Endothelial cell of umbilical vein (primary cell): ENCODE data around the gene PLK1. TPM values are rescaled to one million over a fixed set of nuclear protein-coding genes. Genes with fewer than 3 reads are reported as not detected.

Source experiments
- BruUV-seq: library from RNA; stranded (reverse); fragments of 400-500 nt; replicated peaks from 2 replicates; lab custom pipeline; 2021; lab: Mats Ljungman, UMichigan
- CTCF ChIA-PET: fragments of 300-600, 350-600 bp; sonication (Branson Sonifier 250); formaldehyde crosslinking; loops from one replicate; lab custom pipeline; 2021; ENCODE audit warnings: antibody characterized with exemption, inconsistent platforms; lab: Charles Lee
- POLR2A ChIA-PET: fragments of 300-600, 350-600 bp; sonication (Branson Sonifier 250); formaldehyde crosslinking; loops from one replicate; lab custom pipeline; 2021; ENCODE audit warnings: antibody characterized with exemption, inconsistent platforms; lab: Charles Lee
- DNase-seq: peaks from one replicate; pipeline ENCODE4 v3.0.0-alpha.2; 2011; ENCODE audit warnings: low read depth, low spot score
- FAIRE-seq: peaks from 2 replicates; lab custom pipeline; 2011; peaks lifted over from hg19 to GRCh38; lab: Jason Lieb, UNC
- H2AFZ ChIP-seq: 2 replicates; pipeline ENCODE4 v1.6.0; 2012; ENCODE audit warnings: low read depth, low read length, control low read depth, inconsistent platforms
- H3K27ac ChIP-seq: 2 replicates; pipeline ENCODE4 v1.5.1; 2011; ENCODE audit warnings: low read depth, mild to moderate bottlenecking, control low read depth, low read length, moderate library complexity; ENCODE audit not compliant: insufficient read depth
- H3K27me3 ChIP-seq, 2 experiments: 2 replicates each; pipeline versions ENCODE4 v1.6.0 to v1.6.1; 2011; ENCODE audit warnings: low read length in 2 of 2, mixed read lengths in 1 of 2; ENCODE audit not compliant: control insufficient read depth in 2 of 2, insufficient read depth in 2 of 2
- H3K36me3 ChIP-seq, 2 experiments: 2 replicates in 1 of 2; 3 replicates in 1 of 2; pipeline ENCODE4 v1.5.1; 2011; ENCODE audit warnings: low read length in 2 of 2, mild to moderate bottlenecking in 1 of 2, moderate library complexity in 1 of 2; ENCODE audit not compliant: control insufficient read depth in 2 of 2, insufficient read depth in 2 of 2; ENCODE audit errors: extremely low read depth in 1 of 2
- H3K4me1 ChIP-seq: 3 replicates; pipeline ENCODE4 v1.5.1; 2011; ENCODE audit warnings: mild to moderate bottlenecking, low read length; ENCODE audit not compliant: control insufficient read depth, insufficient read depth; ENCODE audit errors: extremely low read depth
- H3K4me2 ChIP-seq: 2 replicates; pipeline ENCODE4 v1.6.1; 2011; ENCODE audit warnings: low read length, control low read depth, mixed read lengths; ENCODE audit not compliant: insufficient read depth
- H3K4me3 ChIP-seq, 3 experiments: fragments of 200-600 bp in 1 of 3; sonication (generic), shearing (Covaris generic) in 1 of 3; replicated peaks in 1 of 3; 2 replicates each; pipeline ENCODE4 v1.5.1; 2011 to 2016; ENCODE audit warnings: control low read depth in 3 of 3, low read length in 3 of 3, mild to moderate bottlenecking in 2 of 3, inconsistent platforms in 1 of 3, low read depth in 1 of 3, moderate library complexity in 1 of 3; ENCODE audit not compliant: insufficient read depth in 1 of 3
- H3K79me2 ChIP-seq: 2 replicates; pipeline ENCODE4 v1.6.0; 2012; ENCODE audit warnings: low read length, inconsistent platforms; ENCODE audit not compliant: control insufficient read depth, insufficient read depth
- H3K9ac ChIP-seq: replicated peaks from 2 replicates; pipeline ENCODE3; 2011; ENCODE audit warnings: low read length, control low read depth; ENCODE audit not compliant: insufficient read depth; ENCODE audit errors: extremely low read depth
- H3K9me1 ChIP-seq: replicated peaks from 3 replicates; pipeline ENCODE4 v1.6.0; 2011; ENCODE audit warnings: mild to moderate bottlenecking, low read length; ENCODE audit not compliant: control insufficient read depth, insufficient read depth; ENCODE audit errors: extremely low read depth
- H3K9me3 ChIP-seq: replicated peaks from 2 replicates; pipeline ENCODE4 v1.5.1; 2012; ENCODE audit warnings: low read length, inconsistent platforms; ENCODE audit not compliant: control insufficient read depth, insufficient read depth
- H4K20me1 ChIP-seq: replicated peaks from 2 replicates; pipeline ENCODE3; 2011; ENCODE audit warnings: mild to moderate bottlenecking, low read length; ENCODE audit not compliant: control insufficient read depth, insufficient read depth; ENCODE audit errors: extremely low read depth
- EZH2 ChIP-seq: IDR thresholded peaks from 2 replicates; pipeline ENCODE4 v1.6.1; 2012; ENCODE audit warnings: borderline replicate concordance, low read depth, mild to moderate bottlenecking, moderate library complexity, low read length, inconsistent platforms; ENCODE audit not compliant: severe bottlenecking
- FOS ChIP-seq: IDR thresholded peaks from 2 replicates; pipeline ENCODE4 v1.6.1; 2011; ENCODE audit warnings: mild to moderate bottlenecking, low read length, moderate library complexity, borderline replicate concordance; ENCODE audit not compliant: insufficient read depth
- GATA2 ChIP-seq: IDR thresholded peaks from 2 replicates; pipeline ENCODE4 v1.7.0; 2011; ENCODE audit warnings: low read depth, mild to moderate bottlenecking, moderate library complexity, mixed read lengths, low read length; ENCODE audit not compliant: insufficient read length, insufficient read depth
- JUN ChIP-seq: IDR thresholded peaks from 2 replicates; pipeline ENCODE4 v1.6.1; 2011; ENCODE audit warnings: borderline replicate concordance, low read depth; ENCODE audit not compliant: insufficient read length, insufficient read depth
- MYC ChIP-seq: IDR thresholded peaks from one replicate; pipeline ENCODE4 v1.6.1; 2011; ENCODE audit warnings: mild to moderate bottlenecking, low read depth, low read length
- POLR2A ChIP-seq: IDR thresholded peaks from 2 replicates; pipeline ENCODE4 v1.6.1; 2012; ENCODE audit warnings: low read depth, mild to moderate bottlenecking, control low read depth, low read length
- POLR2AphosphoS5 ChIP-seq: IDR thresholded peaks from 2 replicates; pipeline ENCODE4 v1.6.1; 2012; ENCODE audit warnings: low read depth, mild to moderate bottlenecking, control low read depth, low read length, moderate library complexity; ENCODE audit not compliant: insufficient read depth
- dilution Hi-C: fragments of 300-500 bp; cut with MboI; formaldehyde crosslinking; loops from one replicate; pipeline ENCODE4 v1.15.0; 2019; ENCODE audit warnings: low sequenced_read_pairs; ENCODE audit not compliant: extremely low pct_ligation_motif_present
- intact Hi-C: fragments of 100-400 bp; cut with micrococcal nuclease; formaldehyde crosslinking; loops from one replicate; pipeline ENCODE4 v1.10.0; 2022
- polyA plus RNA-seq, 4 experiments: library from polyadenylated mRNA; depleted of rRNA in 3 of 4; stranded (reverse) in 3 of 4; unstranded in 1 of 4; fragments of >200 nt; gene quantifications; 2 replicates each; pipeline versions ENCODE4 v1.2.1 to v1.2.3, GENCODE V29; 2011 to 2012; ENCODE audit warnings: missing spikeins in 1 of 4
- total RNA-seq: library from RNA; stranded (reverse); gene quantifications from 2 replicates; pipeline ENCODE4 v1.2.3, GENCODE V29; 2021
- TF ChIP-seq, protein P1 (sequence below): IDR thresholded peaks from 2 replicates; pipeline ENCODE4 v1.6.1; 2011; ENCODE audit not compliant: insufficient read depth, insufficient read length
- TF ChIP-seq, protein P2 (sequence below), 2 donors: IDR thresholded peaks; 1 replicate in 1 of 2; 2 replicates in 1 of 2; pipeline ENCODE4 v1.5.1; 2011; ENCODE audit warnings: low read length in 2 of 2, mild to moderate bottlenecking in 2 of 2, moderate library complexity in 2 of 2, control low read depth in 1 of 2, inconsistent platforms in 1 of 2, low read depth in 1 of 2; ENCODE audit not compliant: insufficient read depth in 1 of 2; ENCODE audit errors: extremely low read depth in 1 of 2

PLK1 gene
- total and polyA plus RNA-seq, 2 donors (not counting 3 experiments of a cell fraction or from before 2014, with no cell fraction given): 94.9 to 109 TPM

DNA sequence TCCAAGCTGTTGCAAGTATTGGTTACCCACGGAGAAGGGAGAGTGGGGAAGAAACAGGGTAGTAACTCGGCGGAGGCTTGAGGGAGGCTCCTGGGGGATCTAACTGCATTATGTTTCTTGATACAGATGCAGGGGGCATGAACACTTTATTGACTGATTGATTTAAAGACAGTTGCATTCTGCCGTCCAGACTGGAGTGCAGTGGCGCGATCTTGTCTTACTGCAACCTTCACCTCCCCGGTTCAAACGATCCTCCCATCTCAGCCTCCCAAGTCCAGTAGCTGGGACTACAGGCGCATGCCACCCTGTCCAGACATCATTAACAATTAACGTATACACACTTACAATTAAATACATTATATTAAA lies 49.4 kb downstream of the PLK1 start:
- no peaks in the 10 kb centered on the region for H3K79me2 ChIP-seq
- FAIRE-seq (no peak), DNase-seq (no peak)
- no peak overlapping the region for H3K4me2 ChIP-seq
- H3K9ac ChIP-seq: no peak overlapping the region
- H3K4me1 ChIP-seq: no peaks in the 10 kb centered on the region
- H4K20me1 ChIP-seq: no peaks in the 10 kb centered on the region
- CTCF ChIA-PET: interaction anchor here (0.6 to 2.7 kb wide), 14 partner anchors 8 to 777 kb away, joined by 3 to 21 read pairs (median 6); partner anchors contain the start of genes EARS2, PLK1 and UBFD1
- H3K4me3 ChIP-seq: no peak overlapping the region
- intact Hi-C loops: no loop called here
- no peak overlapping the region for H3K27ac ChIP-seq
- no peaks in the 10 kb centered on the region for H3K9me1 ChIP-seq
- peak overlapping the region; percentile 79 for H2AFZ ChIP-seq
- no peaks in the 10 kb centered on the region for H3K9me3 ChIP-seq
- POLR2A ChIA-PET: no interaction called here
- H3K27me3 ChIP-seq: no peaks in the 10 kb centered on the region
- no peaks in the 10 kb centered on the region for H3K36me3 ChIP-seq
- dilution Hi-C loops: no loop called here
- TF ChIP-seq MYC (no peak), EZH2 (no peak), GATA2 (no peak), JUN (no peak), POLR2A (no peak), FOS (no peak), POLR2AphosphoS5 (no peak)
- TF ChIP-seq, protein P1, sequence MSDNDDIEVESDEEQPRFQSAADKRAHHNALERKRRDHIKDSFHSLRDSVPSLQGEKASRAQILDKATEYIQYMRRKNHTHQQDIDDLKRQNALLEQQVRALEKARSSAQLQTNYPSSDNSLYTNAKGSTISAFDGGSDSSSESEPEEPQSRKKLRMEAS: no peak
- TF ChIP-seq, protein P2, sequence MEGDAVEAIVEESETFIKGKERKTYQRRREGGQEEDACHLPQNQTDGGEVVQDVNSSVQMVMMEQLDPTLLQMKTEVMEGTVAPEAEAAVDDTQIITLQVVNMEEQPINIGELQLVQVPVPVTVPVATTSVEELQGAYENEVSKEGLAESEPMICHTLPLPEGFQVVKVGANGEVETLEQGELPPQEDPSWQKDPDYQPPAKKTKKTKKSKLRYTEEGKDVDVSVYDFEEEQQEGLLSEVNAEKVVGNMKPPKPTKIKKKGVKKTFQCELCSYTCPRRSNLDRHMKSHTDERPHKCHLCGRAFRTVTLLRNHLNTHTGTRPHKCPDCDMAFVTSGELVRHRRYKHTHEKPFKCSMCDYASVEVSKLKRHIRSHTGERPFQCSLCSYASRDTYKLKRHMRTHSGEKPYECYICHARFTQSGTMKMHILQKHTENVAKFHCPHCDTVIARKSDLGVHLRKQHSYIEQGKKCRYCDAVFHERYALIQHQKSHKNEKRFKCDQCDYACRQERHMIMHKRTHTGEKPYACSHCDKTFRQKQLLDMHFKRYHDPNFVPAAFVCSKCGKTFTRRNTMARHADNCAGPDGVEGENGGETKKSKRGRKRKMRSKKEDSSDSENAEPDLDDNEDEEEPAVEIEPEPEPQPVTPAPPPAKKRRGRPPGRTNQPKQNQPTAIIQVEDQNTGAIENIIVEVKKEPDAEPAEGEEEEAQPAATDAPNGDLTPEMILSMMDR (IDR thresholded peaks at IDR 0.05; ENCODE audit: extremely low read depth in 1 of 2, insufficient read depth in 1 of 2, low read depth in 1 of 2, low read length in 2 of 2): no peak
- no TSS peak for BruUV-seq
